Measurements from ENCODE around the gene PTGS1.
"Not testable (repeated sequence)": the region's sequence is repeated elsewhere in the genome, so short reads cannot be mapped to it uniquely, and the experiment has no call there.

Gene PTGS1

DNA sequence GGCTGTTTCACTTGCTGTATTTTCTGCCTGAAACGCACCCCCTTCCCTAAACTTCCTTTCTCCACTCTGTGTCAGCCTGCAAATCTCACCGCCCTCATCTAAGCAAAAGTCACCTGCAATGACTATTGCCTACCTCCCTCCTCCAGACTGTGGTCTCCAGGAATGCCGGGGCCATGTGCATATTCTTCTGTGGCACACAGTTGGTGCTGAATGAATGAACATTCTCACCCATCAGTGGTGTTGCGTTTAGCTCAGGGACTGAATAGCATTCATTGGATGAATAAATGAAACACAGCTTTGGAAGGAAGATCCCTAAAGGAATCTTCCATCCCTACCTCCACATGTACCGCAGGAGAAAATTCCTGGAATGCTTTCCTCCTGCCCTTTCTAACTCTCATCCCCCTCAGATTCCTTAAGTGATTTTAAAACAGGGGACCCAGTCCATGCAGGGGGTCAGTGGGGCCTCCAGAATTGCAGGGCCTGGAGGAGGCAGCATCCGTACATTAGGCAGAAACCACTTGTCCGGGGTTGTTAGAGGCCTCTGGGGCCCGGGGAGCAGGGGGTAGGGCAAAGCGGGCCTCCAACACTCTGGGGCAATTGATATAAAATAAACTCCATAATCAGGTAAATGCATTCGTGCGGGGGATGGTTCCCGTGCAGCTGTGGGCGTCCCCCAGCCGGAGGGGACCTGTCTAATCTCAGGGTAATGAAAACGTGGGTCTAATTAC is 28.3 kb upstream of the PTGS1 start:
- no peak for DNase-seq
- intact Hi-C loops (cut with DNase I) = loop anchor here (10.0 kb wide), 1 partner anchor 78 kb away; the partner anchor contains the start of genes MRRF and RBM18

DNA sequence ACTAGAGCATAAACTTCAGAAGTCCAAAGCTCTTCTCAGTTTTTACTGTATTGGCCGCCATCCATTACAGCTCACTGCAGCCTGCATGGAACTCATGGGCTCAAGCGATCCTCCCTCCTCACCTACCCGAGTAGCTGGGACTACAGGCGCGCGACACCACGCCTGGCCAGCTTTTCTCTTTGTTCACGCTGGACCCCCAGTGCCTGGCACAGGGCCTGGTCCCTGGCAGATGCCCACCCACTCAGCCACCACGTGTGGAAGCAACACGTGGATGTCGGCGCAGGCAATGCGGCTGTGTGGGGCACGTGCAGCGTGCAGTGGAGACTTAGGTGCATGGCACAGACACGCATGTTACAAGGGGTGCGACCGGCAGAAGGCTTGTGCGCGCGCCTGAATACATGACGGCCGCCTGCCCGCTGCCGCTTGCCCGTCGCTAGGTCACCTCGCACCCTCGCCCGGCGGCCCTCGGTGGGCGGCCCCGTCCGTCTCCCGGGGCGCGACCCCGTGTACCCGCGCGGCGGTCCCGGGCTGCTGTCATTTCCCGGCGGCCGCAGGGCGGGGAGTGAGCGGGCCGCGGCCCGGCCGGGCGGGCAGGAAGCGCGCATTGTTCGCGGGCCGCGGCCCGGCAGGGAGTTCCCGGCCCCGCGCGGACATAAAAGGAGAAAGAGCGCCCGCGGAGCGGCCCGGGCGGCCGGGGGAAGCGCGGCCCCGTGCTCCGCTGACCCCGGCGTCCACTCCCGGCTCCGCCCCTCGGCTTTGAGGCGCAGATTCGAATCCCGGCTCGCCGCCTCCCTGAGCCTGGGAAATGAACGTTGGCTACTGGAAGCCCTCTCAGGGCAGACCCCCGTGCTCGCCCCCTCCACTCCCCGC is 24.1 kb upstream of the PTGS1 start:
- intact Hi-C loops (cut with DNase I) = loop anchor here (10.0 kb wide), 1 partner anchor 82 kb away; the partner anchor contains the start of genes MRRF and RBM18
- DNase-seq = peak in 24 of 42 donors; percentile 15 to 56 (median 32)

DNA sequence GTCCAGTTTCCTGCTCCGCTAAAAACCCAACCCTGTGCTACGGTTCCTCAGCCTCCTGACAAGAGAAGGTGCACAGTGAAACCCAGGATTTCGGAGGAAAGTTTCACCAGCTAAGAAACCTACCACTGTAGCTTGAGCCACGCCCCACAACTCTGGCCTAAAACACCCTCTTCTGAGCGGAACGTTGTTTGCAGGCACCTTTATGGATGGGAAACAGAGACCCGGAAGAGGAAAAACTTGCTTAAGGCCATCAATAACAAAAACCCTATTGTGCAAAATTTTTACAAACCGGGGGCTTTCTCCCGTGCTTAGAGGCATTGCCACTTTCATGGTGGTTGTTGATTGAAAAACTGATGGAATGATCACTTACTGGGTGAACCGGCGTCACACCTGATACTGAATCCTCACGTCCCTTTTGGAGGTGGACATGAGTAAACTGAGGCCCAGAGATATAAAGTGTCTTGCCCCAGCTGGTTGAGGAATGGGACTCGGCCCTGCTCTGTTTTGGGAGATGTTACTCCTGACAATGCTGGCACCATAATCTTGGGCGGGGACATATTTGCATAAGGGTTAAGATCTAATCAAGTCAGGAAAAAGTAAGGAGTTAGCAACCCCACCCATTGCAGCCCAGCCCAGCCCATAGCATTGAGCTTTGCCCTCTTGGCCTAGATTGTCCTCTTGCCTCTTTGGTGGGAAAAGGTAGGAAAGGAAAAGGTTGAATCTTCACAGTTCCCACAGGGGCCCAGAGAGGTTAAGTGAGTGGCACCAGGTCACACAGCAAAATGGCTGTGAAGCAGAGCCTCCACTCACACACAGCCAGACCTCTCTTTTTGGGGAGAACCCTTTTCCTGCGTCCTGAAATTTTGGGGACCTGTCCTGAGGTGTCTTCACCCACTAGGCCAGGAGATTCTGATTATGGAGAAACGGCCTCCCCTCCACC is 23.2 kb upstream of the PTGS1 start:
- intact Hi-C loops (cut with DNase I) = loop anchor here (10.0 kb wide), 1 partner anchor 83 kb away; the partner anchor contains the start of genes MRRF and RBM18
- no peak for DNase-seq

DNA sequence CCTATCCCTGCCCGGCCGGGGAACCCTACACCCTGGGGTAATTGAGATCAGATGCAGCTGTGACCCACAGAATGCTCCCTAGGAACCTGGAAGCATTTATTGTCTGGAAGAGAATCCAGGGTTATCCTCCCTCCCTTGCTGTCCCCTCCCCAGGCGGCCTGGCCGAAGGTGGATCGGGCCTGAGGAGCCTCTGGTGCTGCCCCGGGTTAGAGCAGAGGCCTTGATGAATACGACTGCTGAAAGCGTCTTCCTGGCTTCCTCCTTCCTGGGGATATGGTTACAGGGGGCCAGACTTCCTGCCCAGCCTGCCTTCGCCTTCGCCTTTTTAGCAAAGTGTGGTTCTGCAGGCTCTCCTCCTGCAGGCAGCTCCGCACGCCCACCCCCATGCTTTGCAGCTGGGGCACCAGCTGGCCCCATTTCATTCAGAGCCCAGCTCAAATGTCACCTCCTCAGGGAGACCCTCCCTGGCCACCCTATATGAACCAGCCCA is 22.5 kb upstream of the PTGS1 start:
- DNase-seq = no peak
- intact Hi-C loops (cut with DNase I) = loop anchor here (10.0 kb wide), 1 partner anchor 84 kb away; the partner anchor contains the start of genes MRRF and RBM18

DNA sequence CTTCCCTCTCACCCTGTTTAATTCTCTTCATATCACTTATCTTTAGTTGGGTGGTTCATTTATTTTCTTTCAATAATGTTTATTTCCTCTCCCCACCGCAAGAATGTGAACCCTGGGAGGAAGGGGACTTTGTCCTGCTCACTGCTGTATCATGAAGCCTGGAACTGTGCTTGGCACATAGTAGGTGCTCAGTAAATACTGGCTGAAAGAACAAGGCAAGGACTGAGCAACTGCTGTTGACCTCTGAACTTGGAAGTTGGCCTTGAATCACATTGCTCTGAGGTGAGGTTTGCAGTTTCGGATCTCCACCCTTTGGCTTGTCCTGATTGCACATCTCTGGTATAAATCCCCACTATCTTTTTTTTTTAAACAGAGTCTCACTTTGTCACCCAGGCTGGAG is 22.0 kb upstream of the PTGS1 start:
- intact Hi-C loops (cut with DNase I) = loop anchor here (10.0 kb wide), 1 partner anchor 84 kb away; the partner anchor contains the start of genes MRRF and RBM18
- no peak for DNase-seq

DNA sequence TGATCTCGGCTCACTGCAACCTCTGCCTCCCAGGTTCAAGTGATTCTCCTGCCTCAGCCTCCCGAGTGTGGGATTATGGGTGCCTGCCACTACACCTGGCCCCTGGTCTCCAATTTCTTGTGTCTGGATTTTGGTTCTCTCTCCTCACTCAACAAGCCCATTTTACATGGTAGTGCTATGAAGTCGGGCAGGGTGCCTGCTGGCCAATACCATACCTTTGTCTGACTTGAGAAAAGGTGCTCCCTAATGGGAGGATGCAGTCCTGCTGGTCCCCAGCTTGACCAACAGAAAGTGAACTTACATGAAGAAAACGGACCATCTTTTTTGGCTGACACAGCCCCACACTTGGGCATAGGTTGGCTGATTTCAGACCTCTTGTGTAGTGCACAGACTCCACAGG is 21.6 kb upstream of the PTGS1 start:
- intact Hi-C loops (cut with DNase I) = loop anchor here (10.0 kb wide), 1 partner anchor 84 kb away; the partner anchor contains the start of genes MRRF and RBM18
- no peak for DNase-seq

DNA sequence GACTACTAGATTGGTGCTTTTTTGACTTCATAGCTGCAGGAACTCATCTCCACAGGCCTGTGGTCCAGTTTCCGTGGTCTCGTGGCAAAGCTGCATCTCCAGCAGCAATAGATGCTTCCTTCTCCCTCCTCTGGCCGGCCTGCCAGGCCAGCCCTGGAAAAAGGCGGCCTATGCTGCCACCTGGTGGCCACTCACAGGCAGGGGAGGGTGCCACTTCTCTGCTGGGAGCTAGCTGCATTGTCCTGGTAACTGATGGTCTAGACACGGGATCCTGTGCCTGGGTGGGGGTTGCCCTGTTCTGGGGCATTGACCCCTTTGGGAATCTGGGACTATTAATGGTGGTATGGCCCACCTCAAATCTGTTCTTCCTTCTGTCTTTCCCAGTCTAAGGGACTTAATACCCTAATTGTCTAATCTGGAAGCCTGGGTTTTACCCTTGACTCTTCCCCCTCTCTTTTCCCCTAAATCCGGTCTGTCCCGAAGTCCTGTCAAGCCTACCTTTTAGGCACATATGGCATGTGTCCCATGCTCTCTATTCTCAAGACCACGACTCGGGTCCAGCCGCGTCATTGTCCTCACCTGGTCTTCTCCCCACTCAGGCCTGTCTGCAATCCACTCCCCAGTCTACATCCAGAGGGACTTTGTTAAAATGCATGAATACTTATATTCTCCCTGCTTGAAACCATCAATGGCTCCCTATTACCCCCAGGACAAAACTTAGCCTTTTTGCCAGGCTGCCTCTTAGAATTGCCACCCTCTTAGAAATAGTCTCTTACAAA is 20.1 kb upstream of the PTGS1 start:
- DNase-seq = peak; percentile 63 to 95 (median 89)
- intact Hi-C loops (cut with DNase I) = loop anchor here (2.0 kb wide), 2 partner anchors 226 to 252 kb away; no protein-coding TSS in a partner anchor

DNA sequence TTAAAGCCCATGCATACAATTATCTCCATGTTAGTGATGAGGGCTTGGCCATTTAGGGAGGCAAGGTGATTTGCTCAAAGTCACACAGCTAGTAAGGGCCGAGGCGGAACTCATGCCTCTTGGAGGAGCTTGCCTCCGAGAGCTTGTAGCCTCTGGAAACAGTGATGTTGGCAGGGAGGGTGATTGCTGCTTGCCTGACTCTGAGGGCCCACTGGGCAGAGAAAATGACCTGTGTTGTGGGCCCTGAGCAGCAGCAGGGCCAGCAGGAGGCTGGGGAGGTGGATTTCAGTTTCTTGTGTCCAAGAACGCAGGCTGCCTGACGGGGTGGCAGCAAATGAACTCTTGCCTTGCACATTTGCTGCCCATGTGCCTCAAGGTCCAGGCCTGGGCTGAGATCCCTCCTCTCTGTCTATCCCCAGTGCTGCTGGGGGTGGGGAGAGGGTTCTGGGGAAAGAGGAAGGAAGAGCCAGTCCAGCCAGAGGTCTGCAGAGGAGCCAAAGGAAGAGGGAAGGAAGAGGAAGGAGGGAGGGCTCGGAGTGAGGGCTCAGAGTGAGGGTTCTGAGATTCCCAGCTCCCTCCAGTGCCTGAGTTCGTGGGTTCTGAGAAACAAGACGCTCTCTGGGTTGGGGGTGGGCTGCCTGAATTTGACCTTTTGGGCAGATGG is 16.2 kb upstream of the PTGS1 start:
- intact Hi-C loops (cut with DNase I) = no loop called here
- peak in 27 of 42 donors; percentile 10 to 59 (median 37) for DNase-seq

DNA sequence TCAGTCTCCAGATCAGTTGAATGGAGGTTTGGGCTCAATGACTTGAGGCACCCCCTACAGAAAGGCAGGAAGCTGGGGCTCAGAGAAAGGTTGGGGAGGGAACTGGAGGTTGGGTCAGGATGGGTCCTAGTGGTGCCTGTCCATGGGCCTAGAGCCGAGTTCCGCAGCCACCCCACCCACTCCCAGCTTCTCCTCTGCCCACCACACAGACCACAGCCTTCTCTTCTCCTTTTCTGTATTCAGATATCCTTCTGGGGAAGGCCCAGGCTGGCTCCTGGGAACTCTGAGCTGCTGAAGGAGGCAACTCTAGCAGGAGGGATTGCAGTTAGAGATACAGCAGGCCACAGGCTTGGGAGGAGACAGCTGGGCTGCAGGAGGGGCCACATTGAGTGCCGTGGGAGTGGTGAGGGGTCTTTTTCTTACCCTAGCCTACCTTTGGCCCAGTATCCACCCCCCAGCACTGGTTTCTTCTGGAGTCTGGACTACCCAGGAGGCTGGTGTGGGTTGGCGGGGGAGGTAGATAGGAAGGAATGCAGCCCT is 15.4 kb upstream of the PTGS1 start:
- intact Hi-C loops (cut with DNase I) = no loop called here
- no peak for DNase-seq

DNA sequence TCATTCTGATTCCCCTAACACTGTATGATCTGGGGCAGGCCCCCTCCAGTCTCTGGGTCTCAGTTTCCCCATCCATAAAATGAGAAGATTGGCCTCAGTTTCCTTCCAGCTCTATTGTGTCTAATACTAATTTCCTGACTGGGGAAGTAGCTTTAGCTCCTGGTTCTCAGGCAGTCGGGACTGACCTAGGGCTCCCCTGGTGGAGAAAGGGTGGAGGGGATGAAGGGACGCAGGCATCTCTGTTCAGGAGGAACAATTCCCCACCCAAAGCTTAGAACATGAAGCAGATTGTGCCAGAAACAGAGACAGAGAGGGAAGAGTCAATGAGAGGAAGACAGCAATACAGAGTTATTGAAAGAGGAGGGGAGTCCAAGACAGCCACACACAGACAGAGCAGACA is 14.2 kb upstream of the PTGS1 start:
- intact Hi-C loops (cut with DNase I) = no loop called here
- DNase-seq = no peak

DNA sequence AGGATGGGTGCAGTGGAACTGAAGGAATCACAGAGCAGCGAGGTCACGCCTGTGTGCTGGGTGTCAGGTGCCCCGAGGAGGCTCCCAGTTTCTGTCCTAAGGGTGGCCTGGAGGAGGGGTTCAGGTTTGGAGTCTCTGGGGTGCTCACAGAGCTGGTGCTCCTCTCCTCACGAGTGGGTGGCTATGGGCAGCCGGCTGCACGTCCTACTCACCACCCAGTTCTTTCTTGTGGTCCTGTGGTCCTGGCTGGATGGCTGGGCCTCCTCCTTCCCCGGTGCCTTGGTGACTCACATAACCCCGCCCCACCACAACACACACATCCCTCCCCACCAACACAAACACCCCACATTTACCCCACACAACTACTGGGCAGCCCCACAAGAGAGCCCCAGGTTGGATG is 9.9 kb upstream of the PTGS1 start:
- intact Hi-C loops (cut with DNase I) = no loop called here
- DNase-seq = no peak

DNA sequence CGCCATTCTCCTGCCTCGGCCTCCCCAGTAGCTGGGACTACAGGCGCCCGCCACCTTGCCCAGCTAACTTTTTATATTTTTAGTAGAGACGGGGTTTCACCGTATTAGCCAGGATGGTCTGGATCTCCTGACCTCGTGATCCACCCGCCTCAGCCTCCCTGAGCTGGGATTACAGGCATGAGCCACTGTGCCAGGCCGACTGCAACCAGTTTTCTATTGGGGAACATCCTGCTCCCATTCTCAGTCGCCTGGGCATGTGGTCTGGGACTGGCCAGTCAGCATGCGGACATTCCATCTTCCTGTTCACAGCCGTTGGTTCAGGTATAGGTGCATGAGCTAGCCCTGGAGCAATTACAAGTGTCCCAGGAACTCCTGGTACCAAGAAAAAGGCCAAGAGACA is 7.7 kb upstream of the PTGS1 start:
- intact Hi-C loops (cut with DNase I) = not testable (repeated sequence)
- DNase-seq = peak in 1 of 42 donors; percentile 1

DNA sequence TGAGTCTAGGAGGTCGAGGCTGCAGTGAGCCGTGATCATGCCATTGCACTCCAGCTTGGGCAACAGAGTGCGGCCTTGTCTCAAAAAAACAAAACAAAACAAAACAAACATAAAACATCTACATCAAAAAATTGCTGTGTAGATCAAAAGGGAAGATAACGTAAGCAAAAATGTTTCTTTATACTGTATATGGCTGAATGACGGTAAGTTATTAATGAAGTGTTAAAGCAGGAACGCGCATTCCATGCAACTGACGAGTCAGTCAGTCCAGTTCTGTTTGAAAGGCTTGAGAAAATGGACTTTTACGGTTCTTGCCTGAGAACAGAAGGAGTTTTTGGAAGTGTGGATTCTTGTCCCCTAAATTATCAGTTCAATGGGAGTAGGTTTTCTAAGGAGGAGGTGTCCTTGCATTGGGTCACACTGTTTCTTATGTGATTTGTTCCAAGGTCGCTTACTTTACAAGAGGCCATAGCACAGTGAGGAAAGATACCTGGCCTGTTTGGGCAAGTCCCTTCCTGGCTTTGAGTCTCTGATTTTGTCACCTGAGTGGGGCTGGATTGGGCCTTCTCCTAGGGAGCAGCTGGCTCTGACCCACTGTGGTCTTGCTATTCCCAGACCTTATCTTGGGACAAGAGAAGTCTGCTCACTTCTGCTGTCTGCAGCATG is 6.6 kb upstream of the PTGS1 start:
- intact Hi-C loops (cut with DNase I) = no loop called here
- no peak for DNase-seq

DNA sequence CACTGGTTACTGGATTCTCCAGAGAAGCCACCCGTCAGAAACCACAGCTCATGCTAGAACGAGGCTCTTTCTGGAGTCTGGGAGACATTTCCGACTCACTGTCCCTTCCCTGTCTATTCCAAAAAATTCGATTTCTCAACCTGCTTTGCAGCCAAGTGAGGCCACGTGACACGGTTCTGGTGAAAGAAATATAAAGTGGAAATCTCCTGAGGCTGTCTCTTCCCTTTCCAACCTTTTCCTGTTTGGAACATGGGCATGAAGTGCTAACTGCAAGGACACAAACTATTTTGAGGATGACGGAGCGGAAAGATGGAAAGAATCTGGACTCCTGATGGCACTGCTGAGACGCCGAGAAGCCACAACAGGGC is 6.1 kb upstream of the PTGS1 start:
- intact Hi-C loops (cut with DNase I) = no loop called here

DNA sequence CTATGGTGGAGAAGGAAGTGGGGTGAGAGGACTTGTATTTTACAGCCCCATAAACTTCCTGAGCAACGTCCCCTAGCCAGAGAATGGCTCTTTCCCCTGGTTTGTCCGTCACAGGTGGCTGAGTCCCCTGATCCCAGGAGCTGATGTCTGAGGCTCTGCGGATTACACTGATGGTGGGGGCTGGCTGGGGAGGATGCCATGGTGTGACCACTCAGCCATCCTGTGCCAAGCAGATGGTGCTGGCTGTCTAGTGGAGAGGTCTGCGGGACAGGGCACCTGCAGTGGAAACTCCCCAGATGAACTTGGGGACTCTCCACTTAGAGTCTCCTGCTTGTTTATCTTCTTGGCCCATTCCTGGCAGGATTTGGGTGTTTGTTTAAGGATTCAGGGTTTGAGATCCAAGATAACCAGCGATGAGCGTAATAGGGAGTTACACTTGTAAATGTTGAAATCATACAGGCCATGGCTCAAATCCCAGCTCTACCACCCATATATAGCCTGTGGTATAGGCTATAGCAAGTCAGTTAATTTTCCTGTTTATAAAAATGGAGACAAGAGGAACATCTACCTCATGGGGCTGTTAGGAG is 4.7 kb upstream of the PTGS1 start:
- intact Hi-C loops (cut with DNase I) = no loop called here
- no peak for DNase-seq

More for the DNA sequence above, 6.1 kb upstream of the PTGS1 start:
- DNase-seq = no peak

DNA sequence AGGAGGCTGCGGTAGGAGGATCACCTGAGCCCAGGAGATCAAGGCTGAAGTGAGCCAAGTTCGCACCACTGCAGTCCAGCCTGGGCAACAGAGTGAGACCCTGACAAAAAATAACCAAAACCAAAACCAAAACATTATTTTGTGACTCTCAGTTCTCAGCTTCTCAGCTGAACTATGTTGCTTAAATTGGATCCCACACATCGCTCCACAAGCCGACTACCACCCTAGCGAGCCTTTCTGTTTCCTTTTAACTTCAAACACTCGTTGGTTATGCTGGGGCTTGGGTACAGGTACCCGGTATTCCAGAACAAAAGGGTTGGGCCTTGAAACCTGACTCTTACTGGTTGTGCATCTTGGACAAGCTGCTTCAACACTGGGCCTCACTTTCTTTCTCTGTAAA is 3.8 kb upstream of the PTGS1 start:
- intact Hi-C loops (cut with DNase I) = no loop called here
- DNase-seq = no peak

Data from head of caudate nucleus (tissue), 42 donors.